ENCODE results near the gene STXBP2. TPM values are rescaled to one million over a fixed set of nuclear protein-coding genes. Genes with fewer than 3 reads are reported as not detected.

STXBP2 gene
- total RNA-seq, 1 experiment from 2014 or later = 92.5 TPM

DNA sequence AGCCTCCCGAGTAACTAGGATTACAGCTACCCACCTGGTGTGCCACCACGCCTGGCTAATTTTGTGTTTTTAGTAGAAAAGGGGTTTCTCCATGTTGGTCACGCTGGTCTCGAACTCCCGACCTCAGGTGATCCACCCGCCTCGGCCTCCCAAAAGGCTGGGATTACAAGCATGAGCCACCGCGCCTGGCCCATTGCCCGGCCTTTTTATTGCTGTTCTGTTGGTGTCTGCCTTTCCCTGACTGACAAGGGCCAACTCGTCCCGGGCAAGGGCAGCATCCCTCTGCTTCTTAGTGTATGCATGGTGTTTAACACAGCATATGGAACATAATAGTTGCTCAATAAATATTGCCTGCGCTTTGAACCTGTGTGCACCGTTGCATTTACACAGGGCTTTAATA lies 25.7 kb downstream of the STXBP2 start:
- Histone ChIP-seq H2BK20ac (ENCODE audit: low read depth, low read length, poor library complexity, severe bottlenecking) (no peak overlapping the region), H4K5ac (ENCODE audit: insufficient read length, low read depth, low read length) (no peak overlapping the region), H2BK15ac (ENCODE audit: low read depth, low read length) (no peak overlapping the region), H3T11ph (ENCODE audit: low read length) (no peak overlapping the region), H3K79me1 (ENCODE audit: insufficient read depth, low read depth, low read length, poor library complexity, severe bottlenecking) (no peaks in the 10 kb centered on the region), H3K4ac (ENCODE audit: low read depth, low read length) (no peak overlapping the region), H3K27me3 (ENCODE audit: insufficient read depth, low read length) (no peaks in the 10 kb centered on the region; the same call in 1 of the 2 replicates), H4K91ac (ENCODE audit: insufficient read length, low read depth, low read length) (no peak overlapping the region), H2AK5ac (ENCODE audit: insufficient read length, low read length) (no peak overlapping the region), H3K9ac (ENCODE audit: extremely low read depth, insufficient read length, low read length) (no peak overlapping the region), H3K9me3 (ENCODE audit: control insufficient read depth, low read depth, low read length) (no peaks in the 10 kb centered on the region), H3K4me1 (ENCODE audit: insufficient read depth, low read length) (no peaks in the 10 kb centered on the region), H4K20me1 (ENCODE audit: control insufficient read depth, insufficient read depth, insufficient read length) (no peaks in the 10 kb centered on the region), H3K23ac (ENCODE audit: insufficient read length, low read depth, low read length) (no peak overlapping the region), H3K27ac (ENCODE audit: insufficient read length, low read depth, low read length) (no peak overlapping the region), H3K18ac (ENCODE audit: insufficient read length, low read depth, low read length) (no peak overlapping the region), H3K56ac (ENCODE audit: insufficient read length, low read depth, low read length) (no peak overlapping the region), H3K4me2 (ENCODE audit: insufficient read depth, insufficient read length, low read length) (no peak overlapping the region), H4K8ac (replicated peaks; ENCODE audit: insufficient read length, low read depth, low read length) (no peak overlapping the region), H3K79me2 (ENCODE audit: insufficient read depth, low read length) (no peaks in the 10 kb centered on the region), H3K14ac (ENCODE audit: insufficient read depth, low read length) (no peak overlapping the region), H2BK12ac (ENCODE audit: insufficient read length, low read depth, low read length) (no peak overlapping the region), H2BK120ac (ENCODE audit: low read depth, low read length, poor library complexity, severe bottlenecking) (no peak overlapping the region), H2BK5ac (ENCODE audit: insufficient read length, low read length) (no peak overlapping the region), H3K23me2 (ENCODE audit: insufficient read length, low read depth, low read length, poor library complexity, severe bottlenecking) (no peaks in the 10 kb centered on the region), H2AFZ (ENCODE audit: low read length) (no peak overlapping the region)
- Mint-ChIP-seq H3K27ac (no peak overlapping the region), H3K4me1 (0 out of 4 replicates have a peak, but pooled peaks cover 0 to 3% of the 10 kb centered on the region in 2 experiments), H3K9me3 (peaks cover 0 to 3% of the 10 kb centered on the region in 2 experiments; a peak in 1 of 5 replicates), H3K4me3 (no peak overlapping the region), H3K27me3 (ENCODE audit: low read depth) (peaks cover 76% of the 10 kb centered on the region), H3K36me3 (ENCODE audit: insufficient read depth in 1 of 3, low read depth in 3 of 3) (no peaks in the 10 kb centered on the region; a peak in 1 of 7 replicates)
- TF ChIP-seq, protein P1, sequence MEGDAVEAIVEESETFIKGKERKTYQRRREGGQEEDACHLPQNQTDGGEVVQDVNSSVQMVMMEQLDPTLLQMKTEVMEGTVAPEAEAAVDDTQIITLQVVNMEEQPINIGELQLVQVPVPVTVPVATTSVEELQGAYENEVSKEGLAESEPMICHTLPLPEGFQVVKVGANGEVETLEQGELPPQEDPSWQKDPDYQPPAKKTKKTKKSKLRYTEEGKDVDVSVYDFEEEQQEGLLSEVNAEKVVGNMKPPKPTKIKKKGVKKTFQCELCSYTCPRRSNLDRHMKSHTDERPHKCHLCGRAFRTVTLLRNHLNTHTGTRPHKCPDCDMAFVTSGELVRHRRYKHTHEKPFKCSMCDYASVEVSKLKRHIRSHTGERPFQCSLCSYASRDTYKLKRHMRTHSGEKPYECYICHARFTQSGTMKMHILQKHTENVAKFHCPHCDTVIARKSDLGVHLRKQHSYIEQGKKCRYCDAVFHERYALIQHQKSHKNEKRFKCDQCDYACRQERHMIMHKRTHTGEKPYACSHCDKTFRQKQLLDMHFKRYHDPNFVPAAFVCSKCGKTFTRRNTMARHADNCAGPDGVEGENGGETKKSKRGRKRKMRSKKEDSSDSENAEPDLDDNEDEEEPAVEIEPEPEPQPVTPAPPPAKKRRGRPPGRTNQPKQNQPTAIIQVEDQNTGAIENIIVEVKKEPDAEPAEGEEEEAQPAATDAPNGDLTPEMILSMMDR (conservative IDR thresholded peaks at IDR 0.05) = no peak
- no CpG with 5 or more reads among the region's 14 CpGs for WGBS (ENCODE audit: extremely low coverage, insufficient read length, low lambda C conversion rate)
- DNase-seq = no peak
